ENCODE measurements around the gene CDK17. TPM values are rescaled to one million over a fixed set of nuclear protein-coding genes. Genes with fewer than 3 reads are reported as not detected.
"Not testable (repeated sequence)": the region's sequence is repeated elsewhere in the genome, so short reads cannot be mapped to it uniquely, and the experiment has no call there.

The CDK17 gene
- total and polyA plus RNA-seq, 12 donors: 8.5 to 32.4 (median 21.0) TPM

- ATAC-seq: no peak
- no peak overlapping the region for H3K4me3 ChIP-seq
- WGBS, 2 donors: 66 to 72% methylated on average over 3 of the region's 3 CpGs
- no peaks in the 10 kb centered on the region for H3K27me3 ChIP-seq
- no peak for DNase-seq
- no peak overlapping the region for H3K27ac ChIP-seq
- intact Hi-C loops (cut with DNase I): loop anchor here in 1 of 10 donors (10.0 kb wide), 1 partner anchor 61 kb away; no protein-coding TSS in a partner anchor
- no peak for TF ChIP-seq CTCF (IDR thresholded peaks at IDR 0.05)
- H3K9me3 ChIP-seq: no peaks in the 10 kb centered on the region
- H3K4me1 ChIP-seq: peaks cover 0 to 29% (median 8%) of the 10 kb centered on the region in 9 donors
- peaks cover 0 to 33% (median 7%) of the 10 kb centered on the region in 9 donors for H3K36me3 ChIP-seq
These were observed 76.3 kb downstream of the CDK17 start for GRCh38 chr12:96323906-96324305.

GRCh38 chr12:96322720-96323119, 77.5 kb downstream of the CDK17 start:
- H3K4me1 ChIP-seq: peaks cover 0 to 29% (median 8%) of the 10 kb centered on the region in 9 donors
- 75 to 83% methylated on average over 1 of the region's 1 CpG for WGBS, 2 donors
- intact Hi-C loops (cut with DNase I): loop anchor here in 1 of 10 donors (10.0 kb wide), 1 partner anchor 62 kb away; no protein-coding TSS in a partner anchor
- no peak overlapping the region for H3K4me3 ChIP-seq
- peaks cover 0 to 5% (median 0%) of the 10 kb centered on the region in 11 donors for H3K9me3 ChIP-seq
- DNase-seq (no peak), ATAC-seq (no peak)
- H3K27ac ChIP-seq: no peak overlapping the region
- no peaks in the 10 kb centered on the region for H3K27me3 ChIP-seq
- no peak for TF ChIP-seq CTCF (IDR thresholded peaks at IDR 0.05)
- H3K36me3 ChIP-seq: peaks cover 0 to 33% (median 7%) of the 10 kb centered on the region in 9 donors

GRCh38 chr12:96321941-96322340, 78.3 kb downstream of the CDK17 start:
- 92 to 93% methylated on average over 6 of the region's 6 CpGs for WGBS, 2 donors
- no peak for ATAC-seq
- intact Hi-C loops (cut with DNase I): loop anchor here in 1 of 10 donors (10.0 kb wide), 1 partner anchor 63 kb away; no protein-coding TSS in a partner anchor

GRCh38 chr12:96317801-96318200, 82.4 kb downstream of the CDK17 start:
- H3K27ac ChIP-seq; H3K27me3 ChIP-seq; intact Hi-C loops (cut with DNase I); H3K4me3 ChIP-seq; H3K9me3 ChIP-seq; DNase-seq; ATAC-seq: not testable (repeated sequence)
- H3K36me3 ChIP-seq: peaks cover 0 to 16% (median 4%) of the 10 kb centered on the region in 9 donors
- WGBS, 2 donors: 92 to 96% methylated on average over 1 to 2 of the region's 2 CpGs
- H3K4me1 ChIP-seq: peaks cover 0 to 21% (median 9%) of the 10 kb centered on the region in 9 donors

More at GRCh38 chr12:96321941-96322340, 78.3 kb downstream of the CDK17 start:
- no peak for TF ChIP-seq CTCF (IDR thresholded peaks at IDR 0.05)
- H3K36me3 ChIP-seq: peaks cover 0 to 33% (median 7%) of the 10 kb centered on the region in 9 donors
- H3K4me1 ChIP-seq: peaks cover 0 to 27% (median 8%) of the 10 kb centered on the region in 9 donors
- no peak for DNase-seq
- peaks cover 0 to 5% (median 0%) of the 10 kb centered on the region in 11 donors for H3K9me3 ChIP-seq
- H3K27me3 ChIP-seq: no peaks in the 10 kb centered on the region
- no peak overlapping the region for H3K27ac ChIP-seq
- no peak overlapping the region for H3K4me3 ChIP-seq

GRCh38 chr12:96315741-96316481, 84.3 kb downstream of the CDK17 start:
- H3K27ac ChIP-seq: peak overlapping the region in 4 of 10 donors; percentile 3 to 58 (median 22)

More at GRCh38 chr12:96315741-96316481, 84.3 kb downstream of the CDK17 start:
- H3K9me3 ChIP-seq; intact Hi-C loops (cut with DNase I); DNase-seq; H3K27me3 ChIP-seq: not testable (repeated sequence)
- H3K4me3 ChIP-seq: peak overlapping the region in 8 of 10 donors; percentile 21 to 55 (median 50)
- H3K4me1 ChIP-seq: peaks cover 0 to 21% (median 8%) of the 10 kb centered on the region in 9 donors
- WGBS, 2 donors: 60 to 64% methylated on average over 30 to 33 of the region's 33 CpGs
- H3K36me3 ChIP-seq: peaks cover 0 to 24% (median 5%) of the 10 kb centered on the region in 9 donors
- peak in 4 of 8 donors; percentile 16 to 54 (median 37) for ATAC-seq

All from heart right ventricle (tissue), 16 donors.